Cardiac muscle cell (in vitro differentiated cells and primary cell): ENCODE results near the gene NECAB2. TPM values are rescaled to one million over a fixed set of nuclear protein-coding genes. Genes with fewer than 3 reads are reported as not detected.

Experiments used
- DNase-seq, 2 donors: peaks; one replicate each; pipeline versions ENCODE4 v3.0.0 to v3.0.0-alpha.2; 2010 to 2017; ENCODE audit warnings: low read depth in 1 of 2, low spot score in 1 of 2
- H3K27ac ChIP-seq: fragments of 200-600 bp; sonication (generic); 2 replicates; pipeline ENCODE4 v1.5.1; 2016
- H3K27me3 ChIP-seq: fragments of 200-600 bp; sonication (generic); 2 replicates; pipeline ENCODE4 v1.6.0; 2016; ENCODE audit warnings: control low read depth
- H3K36me3 ChIP-seq: fragments of 200-600 bp; sonication (generic); 2 replicates; pipeline ENCODE4 v1.5.1; 2016; ENCODE audit warnings: control low read depth
- H3K4me1 ChIP-seq: fragments of 200-600 bp; sonication (generic); 2 replicates; pipeline ENCODE4 v1.8.1; 2017; ENCODE audit warnings: low read depth, mild to moderate bottlenecking, mixed run types
- H3K4me3 ChIP-seq: fragments of 200-600 bp; sonication (generic); 2 replicates; pipeline ENCODE4 v1.5.1; 2016; ENCODE audit warnings: mild to moderate bottlenecking
- H3K9me3 ChIP-seq: fragments of 200-600 bp; sonication (generic); 2 replicates; pipeline ENCODE4 v1.5.1; 2017; ENCODE audit warnings: low read depth, mild to moderate bottlenecking, control low read depth
- CTCF ChIP-seq: IDR thresholded peaks from 2 replicates; pipeline ENCODE4 v1.5.1; 2012; ENCODE audit warnings: low read depth, mild to moderate bottlenecking, low read length
- polyA plus RNA-seq: library from polyadenylated mRNA; unstranded; fragments of >200 nt; fragmentation: Nextera tagmentation; extraction: Ambion mirVana; gene quantifications from 2 replicates; pipeline ENCODE4 v1.2.1, GENCODE V29; 2016
- total RNA-seq: library from RNA; depleted of rRNA; stranded (reverse); fragments of >200 nt; gene quantifications from 2 replicates; pipeline ENCODE4 v1.2.3, GENCODE V29; 2016

NECAB2 gene
- total and polyA plus RNA-seq, 2 experiments from 2014 or later = 0.63 to 2.2 TPM

GRCh38 chr16:84048270-84048669 is 80.2 kb downstream of the NECAB2 start:
- Histone ChIP-seq H3K4me3 (no peak overlapping the region), H3K9me3 (no peaks in the 10 kb centered on the region), H3K27me3 (no peaks in the 10 kb centered on the region), H3K4me1 (peaks cover 7% of the 10 kb centered on the region), H3K27ac (no peak overlapping the region), H3K36me3 (no peaks in the 10 kb centered on the region)
- TF ChIP-seq CTCF = no peak
- no peak for DNase-seq

DNA sequence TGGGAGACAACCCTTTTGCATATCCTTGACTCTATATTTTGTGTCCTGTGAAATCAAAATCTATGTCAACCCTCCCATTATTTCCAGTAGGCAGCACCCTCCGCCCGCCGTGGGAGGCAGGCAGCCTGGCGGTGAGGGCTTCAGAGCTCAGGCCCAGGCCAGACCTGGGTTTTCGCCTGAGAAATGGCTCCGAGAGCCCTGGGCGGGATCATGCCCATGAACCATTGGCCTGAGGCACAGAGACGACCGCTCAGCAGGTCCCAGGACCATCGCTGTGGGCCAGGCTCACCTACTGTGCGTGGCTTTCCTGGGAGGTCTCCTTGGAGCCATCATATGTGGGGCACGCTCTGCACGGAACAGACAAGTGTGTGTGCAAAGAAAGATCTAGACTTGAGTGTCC is 80.8 kb downstream of the NECAB2 start:
- no peak for TF ChIP-seq CTCF
- Histone ChIP-seq H3K27ac (no peak overlapping the region), H3K9me3 (no peaks in the 10 kb centered on the region), H3K4me1 (peaks cover 1% of the 10 kb centered on the region), H3K27me3 (no peaks in the 10 kb centered on the region), H3K36me3 (no peaks in the 10 kb centered on the region), H3K4me3 (no peak overlapping the region)
- DNase-seq = no peak

DNA sequence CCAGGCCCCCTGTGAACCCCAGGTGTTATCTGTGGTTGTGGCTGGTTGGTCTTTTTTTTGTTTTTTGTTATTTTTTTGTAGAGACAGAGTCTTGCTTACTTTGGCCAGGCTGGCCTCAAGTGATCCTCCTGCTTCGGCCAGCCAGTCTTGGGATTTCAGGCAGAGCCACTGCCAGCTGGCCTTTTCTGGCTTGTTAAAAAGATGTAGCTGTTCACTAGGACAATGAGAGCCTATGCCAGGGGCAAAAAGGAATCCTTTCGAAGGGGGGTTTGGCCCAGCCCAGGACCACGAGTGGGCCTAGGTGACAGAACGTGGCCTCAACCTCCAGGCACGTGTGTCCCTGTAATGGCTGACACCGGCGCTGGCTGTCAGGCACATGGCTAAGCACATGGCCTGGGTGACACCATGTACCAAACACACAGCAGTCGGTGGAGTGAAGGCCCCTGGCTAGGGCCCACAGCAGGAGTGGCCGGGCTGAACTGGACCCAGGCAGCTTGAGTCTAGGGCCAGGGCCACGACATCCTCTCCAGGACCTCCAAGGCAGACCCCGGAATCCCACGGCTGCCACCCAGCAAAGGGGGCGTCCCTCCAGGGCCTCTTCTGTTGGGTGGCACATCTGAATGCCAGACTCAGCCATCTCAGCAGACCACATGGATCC is 81.5 kb downstream of the NECAB2 start:
- H3K4me3 ChIP-seq = no peak overlapping the region
- no peak overlapping the region for H3K27ac ChIP-seq
- no peak for DNase-seq
- no peaks in the 10 kb centered on the region for H3K27me3 ChIP-seq
- H3K4me1 ChIP-seq = no peaks in the 10 kb centered on the region
- TF ChIP-seq CTCF = no peak
- H3K9me3 ChIP-seq = no peaks in the 10 kb centered on the region
- no peaks in the 10 kb centered on the region for H3K36me3 ChIP-seq

DNA sequence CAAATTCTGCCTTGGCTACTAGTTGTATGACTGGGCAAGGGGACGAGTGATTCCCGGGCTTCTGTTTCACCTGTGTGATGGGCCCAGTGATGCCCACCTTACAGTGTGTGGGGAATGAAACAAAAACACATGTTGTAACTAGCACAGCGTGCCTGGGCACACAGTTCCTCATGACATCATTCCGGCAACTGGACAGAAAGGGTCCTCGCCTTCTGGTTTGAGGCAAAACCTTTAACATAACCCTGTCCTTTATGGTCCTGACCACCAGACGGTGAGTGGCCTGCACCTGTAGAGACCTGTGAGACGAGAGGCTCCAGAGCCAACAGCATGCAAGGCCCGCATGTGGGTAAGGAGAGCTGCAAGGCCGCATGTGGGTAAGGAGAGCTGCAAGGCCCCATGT is 82.3 kb downstream of the NECAB2 start:
- TF ChIP-seq CTCF = no peak

GRCh38 chr16:84052071-84052622 is 84.1 kb downstream of the NECAB2 start:
- no peak for DNase-seq
- Histone ChIP-seq H3K4me3 (no peak overlapping the region), H3K27ac (no peak overlapping the region), H3K4me1 (no peaks in the 10 kb centered on the region), H3K36me3 (peaks cover 7% of the 10 kb centered on the region), H3K9me3 (no peaks in the 10 kb centered on the region), H3K27me3 (no peaks in the 10 kb centered on the region)
- no peak for TF ChIP-seq CTCF

More for the DNA sequence above, 82.3 kb downstream of the NECAB2 start:
- no peaks in the 10 kb centered on the region for H3K36me3 ChIP-seq
- H3K9me3 ChIP-seq = no peaks in the 10 kb centered on the region
- H3K27ac ChIP-seq = no peak overlapping the region
- H3K4me3 ChIP-seq = no peak overlapping the region
- no peaks in the 10 kb centered on the region for H3K4me1 ChIP-seq
- no peak for DNase-seq
- H3K27me3 ChIP-seq = no peaks in the 10 kb centered on the region

Other genes with a start within 250 kb of the NECAB2 start
- 16.7 and 47.5 TPM in 2 replicates for gene HSBP1, start 160.3 kb upstream of the NECAB2 start, total RNA-seq
- 481 and 529 TPM in 2 replicates for gene HSBP1, start 160.3 kb upstream of the NECAB2 start, polyA plus RNA-seq
- gene MLYCD, start 69.1 kb upstream of the NECAB2 start, total RNA-seq = 8.0 and 9.3 TPM in 2 replicates
- gene MLYCD, start 69.1 kb upstream of the NECAB2 start, polyA plus RNA-seq = 9.9 and 10.6 TPM in 2 replicates
- 0.60 and 3.4 TPM in 2 replicates for gene OSGIN1, start 15.0 kb upstream of the NECAB2 start, total RNA-seq
- gene OSGIN1, start 15.0 kb upstream of the NECAB2 start, polyA plus RNA-seq = 0.76 and 3.4 TPM in 2 replicates
- not detected in 2 replicates for gene SLC38A8, start 74.6 kb downstream of the NECAB2 start, total RNA-seq
- gene SLC38A8, start 74.6 kb downstream of the NECAB2 start, polyA plus RNA-seq = not detected in 2 replicates
- 69.7 and 70.1 TPM in 2 replicates for gene MBTPS1, start 148.7 kb downstream of the NECAB2 start, total RNA-seq
- 61.0 and 64.5 TPM in 2 replicates for gene MBTPS1, start 148.7 kb downstream of the NECAB2 start, polyA plus RNA-seq
- gene HSDL1, start 176.9 kb downstream of the NECAB2 start, total RNA-seq = 51.7 and 58.9 TPM in 2 replicates
- 60.0 and 78.1 TPM in 2 replicates for gene HSDL1, start 176.9 kb downstream of the NECAB2 start, polyA plus RNA-seq
- gene DNAAF1, start 177.1 kb downstream of the NECAB2 start, total RNA-seq = 0.51 and 1.3 TPM in 2 replicates
- gene DNAAF1, start 177.1 kb downstream of the NECAB2 start, polyA plus RNA-seq = 0.82 and 1.1 TPM in 2 replicates
- gene TAF1C, start 218.8 kb downstream of the NECAB2 start, total RNA-seq = 37.2 and 73.4 TPM in 2 replicates
- gene TAF1C, start 218.8 kb downstream of the NECAB2 start, polyA plus RNA-seq = 54.8 and 62.7 TPM in 2 replicates
- gene ADAD2, start 222.9 kb downstream of the NECAB2 start, total RNA-seq = 0.04 TPM in 1 of 2 replicates, not detected in the other
- gene ADAD2, start 222.9 kb downstream of the NECAB2 start, polyA plus RNA-seq = not detected in 2 replicates